H1 (cell line): ENCODE results near the gene UNK. TPM values are rescaled to one million over a fixed set of nuclear protein-coding genes. Genes with fewer than 3 reads are reported as not detected.

ENCODE experiments used
- POLR2AphosphoS5 ChIP-seq: IDR thresholded peaks from 2 replicates; pipeline ENCODE4 v1.6.1; 2011; ENCODE audit warnings: low read depth, low read length
- SAP30 ChIP-seq: fragments of 300-600 bp; sonication (generic); IDR thresholded peaks from 2 replicates; pipeline ENCODE4 v1.7.1; 2012; ENCODE audit warnings: low read length, moderate library complexity, mild to moderate bottlenecking, inconsistent platforms; ENCODE audit not compliant: insufficient read depth, insufficient replicate concordance
- TAF7 ChIP-seq: optimal IDR thresholded peaks from 2 replicates; pipeline ENCODE3; 2011; ENCODE audit warnings: low read depth, mild to moderate bottlenecking, inconsistent platforms, low read length, moderate library complexity, borderline replicate concordance
- polyA plus RNA-seq, 7 experiments: library from polyadenylated mRNA; depleted of rRNA in 3 of 7; stranded (reverse) in 5 of 7; unstranded in 2 of 7; fragments of >200 nt in 5 of 7; fragments of 200-250 nt in 2 of 7; gene quantifications; 1 replicate in 5 of 7; 2 replicates in 1 of 7; 4 replicates in 1 of 7; pipeline versions ENCODE4 v1.2.1 to v1.2.3, GENCODE V29; 2011 to 2013; ENCODE audit warnings: missing spikeins in 2 of 7, mixed read lengths in 2 of 7
- total RNA-seq: library from RNA; stranded (reverse); fragmentation: NEBNext Ultra II Directional; extraction: Animal tissue kit (Norgen Biotek cat#: 25700); gene quantifications from 2 replicates; pipeline ENCODE4 v1.2.1, GENCODE V29; 2021

The UNK gene
- total and polyA plus RNA-seq, 2 of the 8 experiments (the other 6 are each of a cell fraction or from before 2014, with no cell fraction given) = 24.2 to 33.3 TPM

DNA sequence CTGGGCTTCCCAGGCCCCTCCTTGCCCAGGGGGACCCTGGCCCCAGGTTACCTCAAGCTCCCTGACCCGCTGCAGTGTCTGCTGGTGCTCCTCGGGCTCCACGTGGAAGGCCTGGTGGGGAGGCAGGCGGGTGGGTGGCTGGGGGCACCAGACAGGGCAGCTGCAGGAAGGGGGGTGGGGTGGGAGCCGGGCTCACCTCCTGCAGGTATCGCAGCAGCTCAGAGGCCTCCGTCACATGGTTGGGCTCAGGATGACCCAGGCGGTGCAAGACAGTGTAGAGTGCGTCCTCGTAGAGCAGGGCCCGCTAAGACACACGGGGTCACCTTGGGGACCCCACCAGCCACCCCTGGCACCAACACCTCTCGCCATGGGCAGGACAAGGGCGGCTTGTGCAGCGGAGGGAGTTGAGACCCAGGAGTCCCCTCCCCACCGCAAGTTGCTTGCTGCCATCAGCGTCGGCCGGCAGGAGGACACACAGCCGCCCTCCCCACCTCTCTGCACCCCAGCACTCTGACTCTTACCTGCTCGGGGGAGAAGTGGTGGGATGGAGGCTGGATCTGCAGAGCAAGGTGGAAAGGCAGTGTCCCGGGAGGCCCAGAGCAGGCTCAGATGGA is 58.5 kb downstream of the UNK start (continued):
- no peak for TF ChIP-seq SAP30
- TF ChIP-seq TAF7 = no peak
- no peak for TF ChIP-seq POLR2AphosphoS5
